Naive thymus-derived CD4-positive, alpha-beta T cell (primary cell): Measurements from ENCODE around the gene ZMYND19. TPM values are rescaled to one million over a fixed set of nuclear protein-coding genes. Genes with fewer than 3 reads are reported as not detected.
A peak's percentile ranks its signal among the peaks of the same experiment; 100 is the strongest.

Experiments
- ATAC-seq: fragments of 150-1000 bp; cut with Tn5 transposase; 2 replicates; pipeline ENCODE4 v1.10.0; 2021; ENCODE audit warnings: mild to moderate bottlenecking, moderate library complexity
- CTCF ChIA-PET: fragments of 350-600 bp; sonication (Branson Sonifier 250); formaldehyde crosslinking; loops from one replicate; lab custom pipeline; 2021; ENCODE audit warnings: antibody characterized with exemption; lab: Charles Lee
- POLR2A ChIA-PET: fragments of 350-600 bp; sonication (Branson Sonifier 250); formaldehyde crosslinking; loops from one replicate; lab custom pipeline; 2021; ENCODE audit warnings: antibody characterized with exemption, inconsistent platforms; lab: Charles Lee
- DNase-seq, 9 donors: peaks; one replicate each; pipeline versions ENCODE4 v3.0.0 to v3.0.0-alpha.2; 2020 to 2022; ENCODE audit warnings: mixed read lengths in 1 of 9
- H3K27ac ChIP-seq: one replicate; pipeline ENCODE4 v1.7.0; 2013; ENCODE audit warnings: mild to moderate bottlenecking, low read depth, low read length, moderate library complexity
- H3K27me3 ChIP-seq, 2 donors: one replicate each; pipeline ENCODE4 v1.7.0; 2013; ENCODE audit warnings: low read length in 2 of 2, mild to moderate bottlenecking in 2 of 2, moderate library complexity in 2 of 2; ENCODE audit not compliant: control insufficient read depth in 2 of 2, insufficient read depth in 2 of 2
- H3K36me3 ChIP-seq, 3 experiments: 1 replicate in 2 of 3; 2 replicates in 1 of 3; pipeline ENCODE4 v1.7.0; 2013; ENCODE audit warnings: low read length in 3 of 3, mild to moderate bottlenecking in 3 of 3, moderate library complexity in 1 of 3; ENCODE audit not compliant: insufficient read depth in 3 of 3, control insufficient read depth in 2 of 3
- H3K4me1 ChIP-seq, 2 donors: one replicate each; pipeline ENCODE4 v1.7.0; 2013; ENCODE audit warnings: low read length in 2 of 2, mild to moderate bottlenecking in 2 of 2, moderate library complexity in 1 of 2; ENCODE audit not compliant: control insufficient read depth in 2 of 2, insufficient read depth in 2 of 2
- H3K4me3 ChIP-seq: 2 replicates; pipeline ENCODE4 v1.7.0; 2013; ENCODE audit warnings: mild to moderate bottlenecking, low read length
- H3K9me3 ChIP-seq, 3 experiments: 1 replicate in 2 of 3; 2 replicates in 1 of 3; pipeline ENCODE4 v1.7.0; 2013; ENCODE audit warnings: low read length in 3 of 3; ENCODE audit not compliant: control insufficient read depth in 2 of 3
- H3K27ac Mint-ChIP-seq, 9 donors: one replicate each; pipeline ENCODE4 v1.8.0; 2020 to 2022; ENCODE audit warnings: mixed read lengths in 9 of 9, mild to moderate bottlenecking in 8 of 9, moderate library complexity in 5 of 9, inconsistent platforms in 2 of 9
- H3K27me3 Mint-ChIP-seq, 5 donors: one replicate each; pipeline ENCODE4 v1.8.0; 2021 to 2022; ENCODE audit warnings: mixed read lengths in 5 of 5, mild to moderate bottlenecking in 1 of 5
- H3K36me3 Mint-ChIP-seq, 5 donors: one replicate each; pipeline ENCODE4 v1.8.0; 2020 to 2022; ENCODE audit warnings: mixed read lengths in 5 of 5, mild to moderate bottlenecking in 3 of 5, inconsistent platforms in 1 of 5
- H3K4me1 Mint-ChIP-seq, 7 donors: one replicate each; pipeline ENCODE4 v1.8.0; 2020 to 2022; ENCODE audit warnings: mixed read lengths in 7 of 7, mild to moderate bottlenecking in 3 of 7, inconsistent platforms in 1 of 7
- H3K4me3 Mint-ChIP-seq, 10 donors: one replicate each; pipeline ENCODE4 v1.8.0; 2020 to 2022; ENCODE audit warnings: mild to moderate bottlenecking in 10 of 10, mixed read lengths in 10 of 10, moderate library complexity in 6 of 10, inconsistent platforms in 2 of 10
- H3K9me3 Mint-ChIP-seq, 11 donors: one replicate each; pipeline ENCODE4 v1.8.0; 2020 to 2022; ENCODE audit warnings: mixed read lengths in 11 of 11, mild to moderate bottlenecking in 4 of 11, inconsistent platforms in 1 of 11, moderate library complexity in 1 of 11
- intact Hi-C, 2 donors: fragments of 100-400 bp; cut with micrococcal nuclease; formaldehyde crosslinking; loops; one replicate each; pipeline ENCODE4 v1.15.1; 2023
- polyA plus RNA-seq, 2 donors: library from polyadenylated mRNA; unstranded; fragments of 300-500 nt; fragmentation: Illumina TruSeq; gene quantifications; one replicate each; pipeline ENCODE4 v1.2.3, GENCODE V29; 2021
- total RNA-seq, 6 experiments: library from RNA in 5 of 6; stranded (reverse) in 5 of 6; gene quantifications; 1 replicate in 5 of 6; 2 replicates in 1 of 6; pipeline ENCODE4 v1.2.3 and lab custom pipeline; 2021 to 2026

ZMYND19 gene
- total and polyA plus RNA-seq, 7 experiments from 2014 or later: 4.5 to 32.4 (median 19.0) TPM

- no peaks in the 10 kb centered on the region for H3K27me3 Mint-ChIP-seq
- DNase-seq: no peak
- H3K36me3 Mint-ChIP-seq: peaks cover 0 to 8% (median 0%) of the 10 kb centered on the region in 5 donors
Observed at GRCh38 chr9:137545123-137545522, 45.2 kb downstream of the ZMYND19 start.

GRCh38 chr9:137544176-137544760, 46.0 kb downstream of the ZMYND19 start:
- intact Hi-C loops: no loop called here
- Mint-ChIP-seq H3K4me1 (peaks cover 0 to 9% (median 4%) of the 10 kb centered on the region in 7 donors), H3K9me3 (peaks cover 0 to 1% (median 0%) of the 10 kb centered on the region in 11 donors), H3K27me3 (no peaks in the 10 kb centered on the region), H3K36me3 (peaks cover 0 to 8% (median 0%) of the 10 kb centered on the region in 5 donors), H3K27ac (no peak overlapping the region), H3K4me3 (no peak overlapping the region)
- no peaks in the 10 kb centered on the region for H3K27me3 ChIP-seq
- no peak overlapping the region for H3K27ac ChIP-seq
- no peaks in the 10 kb centered on the region for H3K4me1 ChIP-seq
- no peaks in the 10 kb centered on the region for H3K9me3 ChIP-seq
- CTCF ChIA-PET: no interaction called here
- DNase-seq (no peak), ATAC-seq (no peak)
- peaks cover 0 to 8% (median 0%) of the 10 kb centered on the region in 3 experiments for H3K36me3 ChIP-seq
- no peak overlapping the region for H3K4me3 ChIP-seq
- POLR2A ChIA-PET: no interaction called here

More at GRCh38 chr9:137545123-137545522, 45.2 kb downstream of the ZMYND19 start:
- no peak overlapping the region for H3K27ac Mint-ChIP-seq
- Histone ChIP-seq H3K27me3 (no peaks in the 10 kb centered on the region), H3K4me3 (no peak overlapping the region), H3K9me3 (no peaks in the 10 kb centered on the region), H3K4me1 (peaks cover 0 to 6% of the 10 kb centered on the region in 2 donors), H3K27ac (no peak overlapping the region), H3K36me3 (peaks cover 0 to 8% (median 0%) of the 10 kb centered on the region in 3 experiments)
- ChIA-PET POLR2A (no interaction called here), CTCF (no interaction called here)
- no peak overlapping the region for H3K4me3 Mint-ChIP-seq
- H3K4me1 Mint-ChIP-seq: peaks cover 6 to 17% (median 11%) of the 10 kb centered on the region in 7 donors
- peaks cover 0 to 1% (median 0%) of the 10 kb centered on the region in 11 donors for H3K9me3 Mint-ChIP-seq
- no peak for ATAC-seq
- intact Hi-C loops: no loop called here

- ChIA-PET CTCF (no interaction called here), POLR2A (no interaction called here)
- intact Hi-C loops: no loop called here
- peaks cover 0 to 8% (median 0%) of the 10 kb centered on the region in 5 donors for H3K36me3 Mint-ChIP-seq
- no peak for DNase-seq
- H3K4me3 Mint-ChIP-seq: no peak overlapping the region
- peaks cover 0 to 8% (median 0%) of the 10 kb centered on the region in 3 experiments for H3K36me3 ChIP-seq
- H3K27ac ChIP-seq: no peak overlapping the region
- ATAC-seq: no peak
- no peaks in the 10 kb centered on the region for H3K4me1 ChIP-seq
- no peak overlapping the region for H3K27ac Mint-ChIP-seq
- peaks cover 0 to 5% (median 4%) of the 10 kb centered on the region in 7 donors for H3K4me1 Mint-ChIP-seq
- no peaks in the 10 kb centered on the region for H3K9me3 ChIP-seq
- H3K9me3 Mint-ChIP-seq: peaks cover 0 to 1% (median 0%) of the 10 kb centered on the region in 11 donors
- H3K27me3 ChIP-seq: no peaks in the 10 kb centered on the region
- no peak overlapping the region for H3K4me3 ChIP-seq
- no peaks in the 10 kb centered on the region for H3K27me3 Mint-ChIP-seq
Observed at GRCh38 chr9:137543237-137543963, 46.9 kb downstream of the ZMYND19 start.

- ChIA-PET CTCF (interaction anchor here (0.6 kb wide), 1 partner anchor 179 kb away, joined by 3 read pairs; no protein-coding TSS in a partner anchor), POLR2A (interaction anchor here (0.9 kb wide), 1 partner anchor 15 kb away, joined by 3 read pairs; no protein-coding TSS in a partner anchor)
- no peaks in the 10 kb centered on the region for H3K9me3 ChIP-seq
- Mint-ChIP-seq H3K4me3 (no peak overlapping the region), H3K36me3 (peaks cover 0 to 8% (median 3%) of the 10 kb centered on the region in 5 donors), H3K4me1 (peaks cover 0 to 7% (median 4%) of the 10 kb centered on the region in 7 donors), H3K27ac (no peak overlapping the region), H3K27me3 (no peaks in the 10 kb centered on the region), H3K9me3 (peaks cover 0 to 2% (median 0%) of the 10 kb centered on the region in 11 donors)
- H3K27me3 ChIP-seq: no peaks in the 10 kb centered on the region
- no peak overlapping the region for H3K27ac ChIP-seq
- peaks cover 0 to 8% (median 0%) of the 10 kb centered on the region in 3 experiments for H3K36me3 ChIP-seq
- intact Hi-C loops: no loop called here
- peaks cover 0 to 4% of the 10 kb centered on the region in 2 donors for H3K4me1 ChIP-seq
- H3K4me3 ChIP-seq: no peak overlapping the region
- DNase-seq (no peak), ATAC-seq (no peak)
Observed at GRCh38 chr9:137542486-137542885, 47.8 kb downstream of the ZMYND19 start.

GRCh38 chr9:137540536-137540935, 49.8 kb downstream of the ZMYND19 start:
- intact Hi-C loops: no loop called here
- Mint-ChIP-seq H3K9me3 (peaks cover 0 to 12% (median 0%) of the 10 kb centered on the region in 11 donors), H3K36me3 (peaks cover 0 to 17% (median 10%) of the 10 kb centered on the region in 5 donors), H3K4me1 (peaks cover 4 to 21% (median 19%) of the 10 kb centered on the region in 7 donors), H3K27me3 (no peaks in the 10 kb centered on the region), H3K4me3 (no peak overlapping the region), H3K27ac (no peak overlapping the region)
- Histone ChIP-seq H3K9me3 (peaks cover 0 to 8% (median 0%) of the 10 kb centered on the region in 3 experiments), H3K4me1 (peaks cover 5 to 19% of the 10 kb centered on the region in 2 donors), H3K27me3 (no peaks in the 10 kb centered on the region), H3K27ac (no peak overlapping the region), H3K36me3 (peaks cover 0 to 8% (median 0%) of the 10 kb centered on the region in 3 experiments), H3K4me3 (no peak overlapping the region)
- ChIA-PET POLR2A (interaction anchor here (1.0 kb wide), 1 partner anchor 11 kb away, joined by 6 read pairs; the partner anchor contains the start of gene MRPL41), CTCF (no interaction called here)
- ATAC-seq (no peak), DNase-seq (no peak)

GRCh38 chr9:137538058-137538457, 52.3 kb downstream of the ZMYND19 start:
- no peak for DNase-seq
- Histone ChIP-seq H3K4me1 (peaks cover 11 to 28% of the 10 kb centered on the region in 2 donors), H3K4me3 (no peak overlapping the region), H3K27ac (no peak overlapping the region), H3K9me3 (peaks cover 0 to 8% (median 0%) of the 10 kb centered on the region in 3 experiments), H3K27me3 (no peaks in the 10 kb centered on the region), H3K36me3 (peaks cover 0 to 8% (median 0%) of the 10 kb centered on the region in 3 experiments)
- CTCF ChIA-PET: interaction anchor here (1.4 kb wide), 1 partner anchor 41 kb away, joined by 3 read pairs; no protein-coding TSS in a partner anchor
- intact Hi-C loops: loop anchor here in 1 of 2 donors (10.0 kb wide), 1 partner anchor 233 kb away; the partner anchor contains the start of gene NRARP
- Mint-ChIP-seq H3K27ac (peak overlapping the region in 4 of 9 donors; percentile 19 to 86 (median 53)), H3K27me3 (no peaks in the 10 kb centered on the region), H3K9me3 (peaks cover 0 to 12% (median 0%) of the 10 kb centered on the region in 11 donors), H3K4me1 (peaks cover 16 to 31% (median 28%) of the 10 kb centered on the region in 7 donors), H3K4me3 (no peak overlapping the region), H3K36me3 (peaks cover 0 to 17% (median 10%) of the 10 kb centered on the region in 5 donors)
- POLR2A ChIA-PET: interaction anchor here (0.6 to 2.0 kb wide), 3 partner anchors 11 to 720 kb away, joined by 3 to 6 read pairs (median 5); partner anchors contain the start of gene DPH7
- ATAC-seq: no peak
